ENCODE measurements around the gene TANGO2. TPM values are rescaled to one million over a fixed set of nuclear protein-coding genes. Genes with fewer than 3 reads are reported as not detected.

The TANGO2 gene
- total and polyA plus RNA-seq, 2 of the 8 experiments (the other 6 are each of a cell fraction or from before 2014, with no cell fraction given) = 10.1 to 18.4 TPM

- Histone ChIP-seq H2BK15ac (ENCODE audit: low read length) (0 out of 2 replicates have a peak overlapping the region, but pooled peaks have one; percentile 40), H3K36me3 (ENCODE audit: control insufficient read depth in 2 of 4, insufficient read depth in 4 of 4, low read length in 3 of 4) (peaks cover 0 to under 1% (median under 1%) of the 10 kb centered on the region in 4 experiments; a peak in 1 of 8 replicates), H2BK12ac (ENCODE audit: low read depth, low read length) (no peak overlapping the region; the same call in 1 of the 2 replicates), H3K23me2 (ENCODE audit: low read depth, low read length) (peaks cover 4% of the 10 kb centered on the region; the same call in 1 of the 2 replicates), H2BK120ac (replicated peaks; ENCODE audit: low read depth, low read length) (no peak overlapping the region), H3K4me3 (ENCODE audit: extremely low read depth in 1 of 4, insufficient read depth in 2 of 4, low read depth in 3 of 4, low read length in 4 of 4) (peak overlapping the region; percentile 74 to 88 (median 82)), H3K9ac (replicated peaks in 1 of 4; ENCODE audit: extremely low read depth in 1 of 4, low read depth in 3 of 4, low read length in 3 of 4) (peak overlapping the region; percentile 53 to 91 (median 71); a peak in 6 of 7 replicates), H2AFZ (ENCODE audit: low read length) (no peak overlapping the region), H3K4me1 (replicated peaks in 1 of 4; ENCODE audit: control insufficient read depth in 3 of 4, insufficient read depth in 4 of 4, low read length in 3 of 4) (peaks cover 0 to 17% (median 11%) of the 10 kb centered on the region in 4 experiments; a peak in 5 of 7 replicates), H3K79me2 (ENCODE audit: control insufficient read depth in 1 of 2, insufficient read depth in 2 of 2, low read length in 2 of 2) (peaks cover 0 to 8% of the 10 kb centered on the region in 2 experiments; a peak in 1 of 4 replicates), H3K18ac (ENCODE audit: extremely low read depth, low read length) (peak overlapping the region; percentile 53; the same call in 1 of the 2 replicates), H4K91ac (replicated peaks; ENCODE audit: insufficient read length, low read length) (peak overlapping the region; percentile 52), H3K4me2 (ENCODE audit: insufficient read depth in 1 of 2, low read depth in 2 of 2, low read length in 2 of 2) (peak overlapping the region; percentile 89), H4K8ac (ENCODE audit: extremely low read depth, insufficient read depth, low read length) (peak overlapping the region; percentile 90), H3K27me3 (replicated peaks in 1 of 4; ENCODE audit: control insufficient read depth in 3 of 4, extremely low read depth in 1 of 4, insufficient read depth in 3 of 4, low read length in 3 of 4) (no peaks in the 10 kb centered on the region), H2BK5ac (ENCODE audit: low read depth, low read length) (no peak overlapping the region; the same call in 1 of the 2 replicates), H2BK20ac (ENCODE audit: low read length) (no peak overlapping the region), H3K9me3 (ENCODE audit: insufficient read depth in 2 of 2, low read depth in 1 of 2, low read length in 1 of 2) (no peaks in the 10 kb centered on the region), H2AK5ac (ENCODE audit: low read depth, low read length) (peak overlapping the region; percentile 66; the same call in 1 of the 2 replicates), H3K27ac (ENCODE audit: low read depth, low read length) (peak overlapping the region; percentile 57; the same call in 1 of the 2 replicates), H3K4ac (replicated peaks; ENCODE audit: insufficient read length, low read depth, low read length) (no peak overlapping the region), H3K14ac (ENCODE audit: insufficient read length) (no peak overlapping the region), H3K79me1 (ENCODE audit: low read depth, low read length) (peaks cover 24% of the 10 kb centered on the region), H3K56ac (replicated peaks; ENCODE audit: insufficient read length, low read depth, low read length) (no peak overlapping the region), H4K20me1 (replicated peaks in 1 of 2; ENCODE audit: control insufficient read depth in 1 of 2, insufficient read depth in 2 of 2, low read length in 2 of 2) (peaks cover 9 to 22% of the 10 kb centered on the region in 2 experiments), H4K5ac (ENCODE audit: insufficient read length, low read depth, low read length) (peak overlapping the region; percentile 42), H3K23ac (ENCODE audit: insufficient read length) (no peak overlapping the region)
- DNase-seq (ENCODE audit: low read depth in 1 of 2, low spot score in 2 of 2) (peak in 1 of 2 experiments; percentile 89), FAIRE-seq (peak; percentile 42)
- CTCF ChIA-PET (ENCODE audit: partially characterized antibody) = interaction anchor here (0.7 to 5.6 kb wide), 7 partner anchors 10 to 220 kb away, joined by 3 to 58 read pairs (median 3); no protein-coding TSS in a partner anchor
- 2% methylated on average over 43 of the region's 76 CpGs; no CpG with 5 or more reads in 1 of the 2 experiments for WGBS, 2 experiments (ENCODE audit: extremely low coverage in 1 of 2, insufficient coverage in 1 of 2, insufficient read length in 1 of 2, insufficient replicate concordance in 2 of 2, low coverage in 1 of 2, low lambda C conversion rate in 2 of 2, missing lambda C conversion rate in 1 of 2)
- POLR2A ChIA-PET (ENCODE audit: partially characterized antibody) = interaction anchor here (0.7 to 2.7 kb wide), 11 partner anchors 9 to 137 kb away, joined by 3 to 13 read pairs (median 5); partner anchors contain the start of gene TANGO2
- TF ChIP-seq, protein P1, sequence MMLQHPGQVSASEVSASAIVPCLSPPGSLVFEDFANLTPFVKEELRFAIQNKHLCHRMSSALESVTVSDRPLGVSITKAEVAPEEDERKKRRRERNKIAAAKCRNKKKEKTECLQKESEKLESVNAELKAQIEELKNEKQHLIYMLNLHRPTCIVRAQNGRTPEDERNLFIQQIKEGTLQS (IDR thresholded peaks at IDR 0.05; ENCODE audit: insufficient read depth, low read depth, low read length) = no peak
- TF ChIP-seq CHD1 (IDR thresholded peaks at IDR 0.05; ENCODE audit: low read depth, low read length) (no peak), POLR2A (IDR thresholded peaks at IDR 0.05; ENCODE audit: control extremely low read depth in 1 of 2, low read depth in 2 of 2, low read length in 2 of 2) (peak in 1 of 2 experiments; percentile 80; a peak in 2 of 3 replicates), SP1 (IDR thresholded peaks at IDR 0.05; ENCODE audit: low read depth, low read length) (no peak), SRF (IDR thresholded peaks at IDR 0.05; ENCODE audit: low read depth, low read length) (no peak), GTF2F1 (IDR thresholded peaks at IDR 0.05; ENCODE audit: borderline replicate concordance, low read depth, low read length) (no peak), CTCF (IDR thresholded peaks at IDR 0.05; ENCODE audit: control extremely low read depth in 1 of 3, insufficient read depth in 1 of 3, low read depth in 1 of 3, low read length in 3 of 3) (no peak)
Observed at GRCh38 chr22:19986410-19987341, 34.2 kb upstream of the TANGO2 start.

All from H1 (cell line).